GM18870 (cell line): ENCODE data around the gene DGKI.
A peak's percentile ranks its signal among the peaks of the same experiment; 100 is the strongest.

Experiments used
- ATAC-seq: cut with Tn5 transposase; IDR thresholded peaks from one replicate; pipeline ENCODE4 v1.9.1; 2021; ENCODE audit warnings: moderate library complexity; ENCODE audit not compliant: unreplicated experiment

The DGKI gene

DNA sequence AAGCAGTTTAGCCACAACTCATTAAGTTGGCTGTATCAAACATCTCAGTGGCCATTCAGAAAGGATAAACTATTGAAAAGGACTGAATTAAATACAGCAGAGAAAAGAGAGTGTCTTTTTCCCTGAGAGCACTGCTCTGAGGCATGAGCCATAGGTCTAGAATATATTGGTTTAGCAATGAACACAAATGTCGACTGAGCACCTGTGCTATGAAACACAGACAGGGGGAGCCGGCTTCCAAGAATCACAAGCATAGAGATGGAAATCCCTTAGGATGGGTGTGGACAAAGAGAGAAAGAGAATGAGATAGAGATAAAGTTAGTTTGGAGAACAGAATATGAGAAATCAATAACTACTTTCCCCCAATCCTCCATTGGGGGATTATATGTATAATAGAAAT is 54.8 kb downstream of the DGKI start:
- ATAC-seq, result no peak

DNA sequence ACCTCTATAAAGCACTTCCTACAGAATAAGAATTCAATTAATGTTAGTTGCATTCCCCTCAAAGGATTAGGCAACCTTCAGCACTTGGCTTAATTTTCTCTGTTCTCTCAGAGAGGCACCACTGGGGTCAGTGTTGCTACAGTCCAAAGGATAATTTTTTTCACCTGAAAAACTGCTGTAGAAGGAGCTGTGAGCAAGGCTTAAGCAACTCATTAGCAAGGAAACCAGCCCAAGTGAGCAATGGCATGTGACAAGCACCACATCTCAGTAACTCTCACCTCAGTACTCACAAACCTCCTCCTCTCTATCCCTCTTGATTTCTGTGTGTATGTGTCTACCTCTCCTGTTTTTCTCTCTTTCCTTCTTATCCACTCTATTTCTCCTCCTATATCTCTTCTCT is 55.9 kb downstream of the DGKI start:
- no peak for ATAC-seq

DNA sequence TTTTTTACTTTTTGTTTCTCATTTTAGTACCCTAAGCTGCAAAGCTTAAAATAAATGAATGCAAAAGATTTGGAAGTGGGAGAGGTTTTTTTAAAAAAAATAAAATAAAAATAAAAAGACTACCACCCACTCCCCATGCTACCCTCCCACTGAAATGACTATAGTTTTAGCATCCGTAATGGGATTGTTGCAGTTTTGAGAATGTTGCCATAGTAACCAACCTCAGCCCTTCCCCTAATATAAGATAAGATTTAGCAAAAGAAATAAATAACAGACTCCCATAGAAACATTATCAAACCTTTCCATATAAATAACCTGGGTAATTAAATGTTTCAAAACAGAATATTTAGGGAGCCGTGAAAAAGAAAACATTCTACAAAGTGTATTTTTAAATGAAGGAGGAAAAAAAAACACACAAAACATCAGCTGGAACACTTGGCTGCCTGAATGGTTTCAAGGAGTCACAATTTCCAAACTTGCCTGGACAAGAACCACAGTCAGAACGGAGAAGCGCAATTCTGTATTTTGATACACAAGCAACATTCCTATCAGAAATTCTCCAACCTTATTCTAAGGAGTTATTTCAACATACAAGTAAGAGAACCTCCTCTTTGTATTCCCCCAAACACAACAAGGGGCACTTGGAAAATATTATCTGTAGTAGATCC is 57.4 kb downstream of the DGKI start:
- no peak for ATAC-seq

DNA sequence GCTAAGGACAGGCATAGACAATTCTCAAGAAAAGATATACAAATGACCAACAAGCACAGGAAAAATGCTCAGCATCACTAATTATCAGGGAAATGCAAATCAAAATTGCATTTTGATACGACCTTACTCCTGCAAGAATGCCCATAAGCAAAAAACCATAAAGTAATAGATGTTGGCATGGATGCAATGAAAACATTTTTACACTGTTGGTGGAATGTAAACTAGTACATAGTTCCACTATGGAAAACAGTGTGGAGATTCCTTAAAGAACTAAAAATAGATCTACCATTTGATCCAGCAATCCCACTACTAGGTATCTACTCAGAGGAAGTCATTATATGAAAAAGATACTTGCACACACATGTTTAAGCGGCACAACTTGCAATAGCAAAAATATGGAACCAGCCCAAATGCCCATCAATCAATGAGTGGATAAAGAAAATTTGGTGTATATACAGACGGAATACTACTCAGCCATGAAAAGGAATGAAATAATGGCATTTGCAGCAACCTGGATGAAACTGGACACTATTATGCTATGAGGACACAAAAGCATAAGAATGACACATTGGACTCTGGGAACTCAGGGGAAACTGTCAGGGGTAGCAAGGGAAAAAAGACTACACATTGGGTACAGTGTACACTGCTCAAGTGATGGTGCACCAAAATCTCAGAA is 59.3 kb downstream of the DGKI start:
- ATAC-seq, result no peak

DNA sequence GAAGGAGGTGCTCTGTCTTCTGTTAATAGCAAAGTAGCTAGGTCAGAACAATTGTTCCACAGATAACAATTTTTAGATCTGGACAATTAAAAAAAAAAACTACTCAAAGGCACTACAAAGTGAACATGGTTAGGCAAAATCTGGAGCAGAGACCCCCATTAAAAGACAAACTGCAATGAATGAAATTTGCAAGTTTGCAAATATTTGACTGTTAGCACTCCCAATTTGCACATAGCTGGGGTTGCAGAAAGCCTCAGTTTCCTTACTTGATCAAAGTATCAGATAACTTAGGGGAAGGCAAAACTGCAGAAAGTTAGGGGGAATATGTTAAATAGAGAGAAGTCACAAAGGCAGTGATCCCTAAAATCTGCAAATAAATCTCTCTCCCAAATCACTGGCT is 68.3 kb downstream of the DGKI start:
- no peak for ATAC-seq

DNA sequence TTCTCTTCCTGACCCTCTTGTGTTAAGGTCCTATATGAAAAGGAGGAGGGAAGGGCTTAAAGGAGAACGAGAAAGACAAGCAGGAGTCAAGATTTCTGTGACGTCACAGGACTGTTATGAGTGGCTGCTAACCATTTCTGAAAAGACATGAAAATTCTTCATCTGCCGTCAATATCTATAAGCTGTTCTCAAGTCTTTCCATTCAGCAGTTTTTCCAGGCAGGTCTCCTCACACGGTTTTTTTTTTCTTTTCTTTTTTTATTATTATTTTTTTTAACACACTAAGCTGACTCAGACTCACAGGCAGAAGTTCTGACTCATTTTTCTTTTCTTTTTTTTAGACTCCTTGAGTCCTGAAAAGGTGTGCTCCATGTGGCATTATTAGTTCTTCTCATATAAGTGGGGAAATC is 72.0 kb downstream of the DGKI start:
- ATAC-seq, result peak; percentile 57

DNA sequence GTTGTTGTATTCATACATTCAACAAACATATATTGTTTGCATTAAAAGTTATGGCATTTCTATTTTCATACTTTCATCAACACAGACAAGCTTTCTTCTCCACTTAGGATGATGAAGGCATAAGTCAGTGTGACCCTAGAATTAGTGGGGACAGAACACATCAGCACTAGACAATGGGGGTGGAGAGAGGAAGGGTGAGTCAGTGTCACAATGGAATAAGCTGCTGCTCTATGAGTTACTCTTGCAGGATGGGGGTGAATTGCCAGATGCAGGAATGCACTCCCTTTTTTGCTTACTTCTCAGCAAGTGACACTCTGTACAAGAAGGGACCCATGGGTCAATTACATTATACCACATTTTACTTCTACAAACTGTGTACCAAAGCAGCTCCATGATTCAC is 74.0 kb downstream of the DGKI start:
- no peak for ATAC-seq

DNA sequence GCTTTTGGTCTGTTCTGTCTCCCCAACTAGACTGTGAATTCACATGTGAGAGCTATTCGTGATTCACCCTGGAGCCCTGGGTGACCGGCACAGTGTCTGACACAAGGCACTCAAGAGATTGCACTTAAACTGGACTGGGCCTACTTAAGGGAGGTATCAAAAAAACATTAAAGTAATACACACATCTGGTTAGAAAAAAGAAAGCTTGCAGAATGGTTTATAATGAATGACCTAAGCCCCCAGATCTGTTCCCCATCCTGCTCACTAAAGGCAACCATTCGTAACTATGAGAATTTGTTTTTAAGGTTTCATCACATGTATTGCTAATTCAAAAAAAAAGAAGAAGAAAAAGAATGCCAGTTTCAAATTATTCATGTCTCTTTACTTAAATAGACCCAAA is 74.5 kb downstream of the DGKI start:
- ATAC-seq, result no peak

DNA sequence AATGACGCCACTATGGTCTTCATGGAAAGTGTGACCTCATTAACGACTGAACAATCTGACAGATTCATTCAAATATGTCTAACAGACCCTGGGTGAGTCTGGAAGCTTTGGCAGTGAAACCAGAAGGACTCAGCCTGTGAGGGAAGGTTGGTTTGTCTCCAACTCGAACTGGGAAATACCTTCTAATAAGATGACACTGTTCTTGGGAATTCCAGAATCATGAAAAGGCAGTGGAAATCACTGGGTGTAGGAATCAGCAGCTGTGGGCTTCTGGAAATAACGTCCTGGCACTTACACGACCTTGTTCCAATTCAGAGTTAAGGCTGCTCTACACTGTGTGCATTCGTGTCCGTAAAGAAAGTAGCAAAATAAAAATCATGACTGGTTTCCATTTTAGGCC is 75.1 kb downstream of the DGKI start:
- no peak for ATAC-seq

DNA sequence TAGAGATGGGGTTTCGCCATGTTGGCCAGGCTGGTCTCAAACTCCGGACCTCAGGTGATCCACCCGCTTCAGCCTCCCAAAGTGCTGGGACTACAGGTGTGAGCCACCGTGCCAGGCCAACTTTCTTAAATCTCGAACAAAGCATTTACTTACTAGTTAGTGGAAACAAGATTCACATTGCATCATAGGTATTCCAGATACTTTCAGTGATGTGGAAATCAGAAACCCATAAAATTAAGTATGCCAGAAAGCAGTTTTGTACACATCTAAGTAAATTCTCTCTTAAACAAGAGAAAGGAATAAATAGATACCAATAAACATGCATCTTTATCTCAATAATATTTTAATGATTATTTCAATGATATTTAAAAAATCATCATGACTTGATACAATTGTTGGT is 75.5 kb downstream of the DGKI start:
- no peak for ATAC-seq

DNA sequence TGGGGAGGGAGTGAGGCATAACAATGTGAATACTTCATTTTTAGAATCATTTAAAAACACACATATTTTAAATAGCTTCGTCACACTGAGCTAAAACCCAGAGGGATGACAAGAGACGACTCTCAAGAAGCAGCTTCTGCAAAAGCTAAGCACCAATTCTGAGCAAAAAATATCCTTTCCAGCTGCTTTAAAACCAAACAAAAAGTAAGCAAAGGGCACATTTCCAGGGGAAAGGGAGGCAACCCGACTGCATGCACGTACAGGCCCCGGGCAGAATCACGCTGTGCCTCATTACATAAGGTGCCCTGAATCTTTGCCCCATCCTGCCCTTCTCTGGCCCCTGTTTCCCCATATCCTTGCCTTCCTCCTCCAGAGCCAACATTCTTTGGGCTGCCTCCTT is 78.4 kb downstream of the DGKI start:
- no peak for ATAC-seq

DNA sequence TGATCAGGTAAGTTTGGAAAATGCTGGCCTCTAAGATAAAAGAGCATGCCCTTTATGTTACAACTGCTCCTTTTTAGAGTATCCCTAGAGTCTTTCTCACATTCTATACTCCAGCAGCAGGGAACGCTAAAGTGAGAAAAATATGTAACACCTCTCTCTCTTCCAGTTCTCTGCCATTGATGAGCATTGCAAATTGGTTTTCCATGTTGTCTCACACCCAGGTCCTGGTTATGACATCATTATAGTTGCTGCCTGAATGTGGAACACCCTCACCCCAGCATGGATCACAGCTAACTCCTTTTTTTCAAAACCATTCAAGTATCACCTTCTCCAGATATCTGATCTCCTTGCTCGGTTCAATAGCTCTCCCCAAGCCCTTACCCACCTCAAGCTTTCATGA is 84.4 kb downstream of the DGKI start:
- no peak for ATAC-seq

DNA sequence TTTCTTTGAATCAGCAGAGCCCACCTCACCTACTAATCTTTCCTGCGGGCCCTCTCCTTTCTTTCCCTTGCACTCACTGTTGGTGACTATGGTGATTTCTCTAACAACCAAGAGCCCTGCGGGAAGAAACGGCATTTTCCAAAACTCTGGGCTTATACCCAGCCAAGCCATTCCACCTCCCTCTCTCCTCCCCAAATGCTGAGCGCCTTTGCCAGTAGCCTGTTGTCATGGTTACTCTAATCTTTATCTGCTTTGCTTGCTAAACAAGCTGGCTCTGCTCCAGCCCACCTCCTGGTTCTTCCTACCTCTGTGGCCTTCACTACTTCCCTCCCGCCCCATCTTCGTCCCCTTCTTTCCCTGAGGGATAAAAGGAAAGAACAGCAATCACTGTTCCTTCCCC is 86.7 kb downstream of the DGKI start:
- ATAC-seq, result no peak

DNA sequence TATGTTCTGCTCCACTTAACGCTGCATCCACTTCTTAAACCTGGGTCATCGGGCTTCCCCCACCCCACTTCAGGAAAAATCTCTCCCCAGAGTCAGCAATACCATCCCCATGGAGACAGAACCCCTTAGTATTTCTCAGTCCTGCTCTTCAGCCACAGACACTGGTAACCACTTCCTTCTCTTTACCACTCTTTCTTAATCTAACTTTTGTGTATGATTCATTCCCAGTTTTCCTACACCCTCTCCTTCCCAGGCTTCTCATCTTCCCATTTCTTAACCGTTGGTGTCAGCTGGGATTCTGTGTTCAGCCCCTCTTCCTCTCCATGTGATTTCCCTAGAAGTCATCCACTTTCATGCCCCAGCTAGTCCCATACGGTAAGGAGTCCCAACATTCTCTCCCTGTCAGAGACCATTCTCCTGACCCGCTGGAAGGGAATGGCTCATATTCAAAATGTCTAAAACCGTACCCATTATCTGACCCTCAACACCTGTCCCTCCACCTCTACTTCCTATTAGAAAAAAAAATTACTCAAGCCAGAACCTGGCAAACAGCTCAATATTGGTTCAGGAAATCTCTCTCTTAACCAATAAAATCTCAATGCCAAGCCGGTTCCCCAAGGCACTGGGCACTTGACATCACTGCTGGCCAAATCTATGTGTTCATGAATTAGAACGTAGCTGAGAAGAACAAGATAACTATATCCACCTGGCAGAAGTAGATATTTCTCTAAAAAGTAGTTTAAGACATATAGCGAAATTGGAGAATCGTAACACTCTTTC is 89.4 kb downstream of the DGKI start:
- ATAC-seq, result no peak

DNA sequence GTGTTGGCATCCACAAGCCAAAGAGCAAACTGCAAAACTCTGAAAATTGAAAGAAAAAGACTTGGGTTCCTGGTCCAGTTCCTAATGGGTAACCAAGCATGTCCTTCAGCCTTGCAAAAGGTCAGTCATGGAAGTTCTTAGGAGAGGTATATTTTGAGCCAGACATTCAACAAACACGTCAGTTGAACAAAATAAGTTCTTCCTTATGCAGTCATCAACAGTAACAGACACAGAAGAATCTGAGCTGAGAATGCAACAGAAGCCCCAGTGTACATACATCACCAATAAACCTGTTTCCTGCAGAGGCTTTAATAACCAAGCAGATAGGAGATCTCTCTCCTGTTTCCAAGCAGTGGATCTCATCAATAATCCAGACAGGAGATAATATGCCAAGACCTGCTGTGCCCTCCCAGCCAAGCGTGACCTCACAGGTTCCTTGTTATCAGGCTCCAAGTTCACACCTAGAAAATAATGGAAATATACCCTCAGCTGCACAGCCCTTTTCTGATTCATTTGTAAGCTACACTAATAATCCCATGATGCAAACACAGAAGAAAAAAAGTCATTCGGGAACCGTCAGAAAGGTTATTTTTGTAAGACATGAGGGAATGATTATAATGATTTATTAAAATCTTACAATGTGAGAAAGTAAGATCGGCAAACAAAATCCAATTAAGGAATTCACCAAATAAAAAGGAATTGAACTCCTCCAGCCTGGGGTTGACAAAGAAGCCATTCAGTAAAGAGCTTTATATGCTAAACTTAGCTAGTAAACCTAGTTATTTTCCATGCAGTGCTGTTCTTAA is 90.7 kb downstream of the DGKI start:
- no peak for ATAC-seq

DNA sequence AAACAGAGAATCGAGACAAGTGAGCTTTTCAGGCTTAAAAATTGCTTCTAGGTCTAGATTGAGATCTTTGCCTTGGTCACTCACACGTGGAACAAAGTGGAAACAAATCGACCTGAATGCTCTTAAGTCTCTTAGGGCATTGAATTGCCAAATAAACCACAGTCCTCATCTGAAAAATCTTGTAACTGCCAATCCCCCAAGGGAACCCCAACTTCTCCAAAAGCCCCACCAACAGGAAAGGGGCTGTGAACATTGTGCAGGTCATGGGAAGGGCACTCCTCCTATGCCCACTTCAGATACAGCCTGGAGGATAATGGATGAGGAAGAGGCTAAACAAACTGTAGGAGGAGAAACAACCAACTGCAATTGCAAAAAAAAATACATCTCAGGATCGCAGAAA is 91.3 kb downstream of the DGKI start:
- no peak for ATAC-seq

DNA sequence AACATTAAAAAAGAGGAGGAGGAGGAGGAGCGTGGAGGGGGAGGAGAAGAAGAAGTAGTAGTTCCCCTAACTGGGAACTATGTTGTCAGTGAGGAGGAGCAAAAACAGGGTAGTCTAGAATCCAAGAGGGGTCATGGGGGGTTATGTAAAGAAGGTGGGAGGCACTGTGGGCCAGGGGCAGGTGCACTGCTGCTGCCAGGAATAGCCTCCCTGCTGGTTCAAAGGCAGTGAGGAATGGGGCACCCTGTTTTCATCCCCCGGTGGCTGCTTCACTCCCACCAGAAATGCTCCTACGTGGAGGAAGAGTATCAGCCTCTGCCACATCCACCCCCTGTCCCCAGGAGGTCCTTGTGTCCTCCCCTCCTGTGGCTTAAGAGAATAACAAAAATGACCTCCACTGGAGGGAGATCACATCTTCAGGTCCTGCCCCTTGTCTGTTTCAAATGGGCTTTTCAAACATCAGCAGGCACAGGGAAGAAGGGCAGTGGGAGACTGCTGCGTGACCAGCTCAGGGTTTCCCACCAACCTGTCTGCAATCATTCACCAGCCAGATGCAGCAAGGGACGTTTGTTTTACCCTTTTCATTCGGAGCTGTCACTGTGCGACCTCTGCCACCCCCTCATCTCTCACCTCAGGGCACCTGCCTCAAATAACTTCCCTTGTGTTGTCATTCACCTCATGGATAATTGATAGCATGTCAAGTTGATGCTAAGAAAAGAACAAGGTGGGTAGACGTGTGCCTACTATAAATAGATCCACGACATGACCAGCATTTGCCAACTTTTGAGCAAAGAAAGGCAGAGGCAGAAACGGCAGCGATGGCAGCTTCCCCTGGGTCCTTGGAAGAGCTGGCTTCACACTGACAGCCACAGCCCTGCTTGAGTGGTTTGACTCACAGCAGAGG is 92.6 kb downstream of the DGKI start:
- ATAC-seq, result no peak

DNA sequence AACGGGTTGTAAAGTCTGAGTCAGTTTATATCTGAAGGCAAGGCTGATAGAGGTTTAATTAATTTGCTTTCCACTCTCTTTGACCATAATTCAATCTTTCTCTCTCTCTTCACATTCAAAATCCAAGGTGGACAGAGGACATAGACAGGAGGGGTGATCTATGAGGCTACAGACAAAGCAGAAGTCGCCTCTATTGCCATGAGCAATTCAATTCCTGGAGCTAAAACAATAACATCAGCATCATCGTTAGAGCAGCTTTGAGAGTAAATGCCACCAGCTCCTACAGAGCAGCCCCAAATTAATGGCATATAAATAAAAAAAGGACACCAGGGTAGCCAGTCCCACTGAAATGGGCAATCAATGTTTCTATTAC is 93.2 kb downstream of the DGKI start:
- ATAC-seq, result no peak

DNA sequence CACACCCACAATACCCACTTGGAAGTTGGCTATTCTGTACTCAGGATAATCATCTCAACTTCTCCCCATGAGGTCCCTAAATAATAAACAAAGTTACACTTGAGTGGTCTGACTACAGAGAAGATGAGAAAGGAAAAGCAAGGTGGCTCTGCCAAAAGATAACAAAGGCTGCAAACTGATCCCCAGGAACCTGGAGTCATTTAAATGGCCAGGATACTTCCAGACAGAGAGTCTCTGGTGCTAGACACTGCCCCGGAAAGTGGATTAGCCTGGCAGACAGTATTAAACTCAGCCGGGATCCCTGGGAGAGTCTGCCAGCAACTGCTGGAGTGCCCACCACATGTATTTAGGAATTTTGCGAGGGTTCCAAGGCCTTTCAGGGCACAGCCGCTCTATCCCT is 93.7 kb downstream of the DGKI start:
- no peak for ATAC-seq

DNA sequence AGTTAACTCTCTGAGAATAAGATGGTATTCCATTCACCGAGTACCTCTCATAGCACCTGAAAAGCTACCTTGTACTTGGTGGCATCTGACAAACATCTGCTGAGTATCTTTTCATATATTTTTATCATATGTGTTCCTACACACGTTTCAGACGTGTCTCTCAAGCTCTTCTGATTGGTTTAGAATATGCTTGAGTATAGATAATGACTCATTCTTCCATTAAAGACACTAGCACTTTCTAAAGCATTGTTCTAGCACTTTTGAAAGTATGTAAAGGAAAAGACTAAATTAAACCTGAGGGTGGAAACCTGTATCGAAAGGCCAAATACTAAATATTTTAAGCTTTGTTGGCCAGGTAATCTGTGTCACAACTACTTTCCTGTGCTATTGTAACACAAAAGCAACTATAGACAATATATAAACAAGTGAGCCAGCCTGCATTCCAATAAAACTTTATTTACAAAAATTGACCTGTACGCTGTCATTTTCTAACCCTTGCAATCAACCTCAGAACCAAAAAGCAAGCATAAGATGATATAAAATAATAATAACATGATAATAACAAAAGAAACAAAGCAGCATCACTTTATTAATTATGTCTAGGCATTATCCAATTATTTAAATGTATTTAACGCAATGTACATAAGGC is 95.3 kb downstream of the DGKI start:
- no peak for ATAC-seq
